K562 (cell line): Measurements from ENCODE around the gene TAS2R7. TPM values are rescaled to one million over a fixed set of nuclear protein-coding genes. Genes with fewer than 3 reads are reported as not detected.

ENCODE experiments used
- ATAC-seq: fragments of 200-7000 bp; cut with Tn5 transposase; 3 replicates; pipeline ENCODE4 v1.9.1; 2020; ENCODE audit warnings: moderate library complexity
- BruUV-seq: library from RNA; stranded (reverse); fragments of 400-500 nt; replicated peaks from 2 replicates; lab custom pipeline; 2021; lab: Mats Ljungman, UMichigan
- CTCF ChIA-PET: fragments of 300-600 bp; formaldehyde crosslinking; extraction: SDS; loops from one replicate; lab custom pipeline; 2021; ENCODE audit warnings: low intra/inter-chr PET ratio; lab: Yijun Ruan, JAX
- POLR2A ChIA-PET: fragments of 300-600, 350-650 bp; sonication (Branson Sonifier 250); formaldehyde crosslinking; extraction: SDS; loops from one replicate; lab custom pipeline; 2021; ENCODE audit warnings: antibody characterized with exemption, inconsistent platforms; lab: Yijun Ruan, JAX
- DNase-seq, 4 experiments: peaks; one replicate each; pipeline versions ENCODE4 v3.0.0 to v3.0.0-alpha.2; 2011 to 2018; ENCODE audit warnings: low spot score in 3 of 4, mixed read lengths in 3 of 4; ENCODE audit errors: extremely low read depth in 1 of 4
- FAIRE-seq: peaks from 2 replicates; lab custom pipeline; 2011; peaks lifted over from hg19 to GRCh38; lab: Jason Lieb, UNC
- H2AFZ ChIP-seq: 2 replicates; pipeline ENCODE4 v1.6.0; 2011; ENCODE audit warnings: low read depth, low read length, control low read depth, inconsistent platforms
- H3K27ac ChIP-seq: fragments of 200-600 bp; 3 replicates; pipeline ENCODE4 v1.8.0; 2011; ENCODE audit warnings: low read depth, mild to moderate bottlenecking, control low read depth, inconsistent platforms, low read length, moderate library complexity, mixed read lengths; ENCODE audit errors: extremely low read depth
- H3K27me3 ChIP-seq, 2 experiments: fragments of 300-600 bp in 1 of 2; 2 replicates in 1 of 2; 3 replicates in 1 of 2; pipeline versions ENCODE4 v1.6.0 to v1.8.0; 2011; ENCODE audit warnings: inconsistent platforms in 2 of 2, low read length in 2 of 2, mild to moderate bottlenecking in 1 of 2, mixed read lengths in 1 of 2, moderate library complexity in 1 of 2; ENCODE audit not compliant: control insufficient read depth in 2 of 2, insufficient read depth in 2 of 2
- H3K36me3 ChIP-seq: fragments of 300-600 bp; 3 replicates; pipeline ENCODE4 v1.8.0; 2011; ENCODE audit warnings: mild to moderate bottlenecking, low read length, inconsistent platforms; ENCODE audit not compliant: control insufficient read depth, insufficient read depth
- H3K4me1 ChIP-seq, 2 experiments: fragments of 200-600 bp in 1 of 2; replicated peaks in 1 of 2; 2 replicates in 1 of 2; 3 replicates in 1 of 2; pipeline versions ENCODE4 v1.5.1 to v1.8.0; 2011; ENCODE audit warnings: inconsistent platforms in 2 of 2, low read length in 2 of 2, mild to moderate bottlenecking in 1 of 2, mixed read lengths in 1 of 2, moderate library complexity in 1 of 2; ENCODE audit not compliant: control insufficient read depth in 2 of 2, insufficient read depth in 2 of 2
- H3K4me2 ChIP-seq: 2 replicates; pipeline ENCODE4 v1.6.1; 2011; ENCODE audit warnings: low read length, control low read depth, inconsistent platforms, mixed read lengths; ENCODE audit not compliant: insufficient read depth
- H3K4me3 ChIP-seq: fragments of 200-600 bp; sonication (generic), shearing (Covaris generic); 2 replicates; pipeline ENCODE4 v1.5.1; 2016; ENCODE audit warnings: control low read depth, inconsistent platforms
- H3K79me2 ChIP-seq: fragments of 200-600 bp; 3 replicates; pipeline ENCODE4 v1.8.0; 2011; ENCODE audit warnings: low read length, inconsistent platforms; ENCODE audit not compliant: control insufficient read depth, insufficient read depth
- H3K9ac ChIP-seq, 2 experiments: 2 replicates each; pipeline versions ENCODE4 v1.6.0 to v1.6.1; 2011; ENCODE audit warnings: low read depth in 2 of 2, low read length in 2 of 2, control low read depth in 1 of 2, inconsistent platforms in 1 of 2, mild to moderate bottlenecking in 1 of 2, mixed read lengths in 1 of 2; ENCODE audit not compliant: insufficient read depth in 1 of 2
- H3K9me1 ChIP-seq: one replicate; pipeline ENCODE4 v1.6.0; 2011; ENCODE audit warnings: inconsistent platforms, mild to moderate bottlenecking, low read length, moderate library complexity; ENCODE audit not compliant: control insufficient read depth, insufficient read depth
- H3K9me3 ChIP-seq: replicated peaks from 2 replicates; pipeline ENCODE4 v1.5.1; 2011; ENCODE audit warnings: low read depth, low read length, inconsistent platforms; ENCODE audit not compliant: control insufficient read depth, insufficient read depth
- H4K20me1 ChIP-seq: replicated peaks from 2 replicates; pipeline ENCODE4 v1.6.1; 2011; ENCODE audit warnings: low read length, inconsistent platforms, mixed read lengths; ENCODE audit not compliant: control insufficient read depth, insufficient read depth
- CREM ChIP-seq: IDR thresholded peaks from 2 replicates; pipeline ENCODE4 v1.6.1; 2014; ENCODE audit warnings: antibody characterized with exemption, low read depth
- E2F6 ChIP-seq, 2 experiments: IDR thresholded peaks; 2 replicates each; pipeline ENCODE4 v1.6.1; 2011; ENCODE audit warnings: borderline replicate concordance in 1 of 2, control low read depth in 1 of 2, low read depth in 1 of 2, low read length in 1 of 2, mild to moderate bottlenecking in 1 of 2, mixed read lengths in 1 of 2, moderate library complexity in 1 of 2; ENCODE audit not compliant: insufficient read depth in 1 of 2, insufficient read length in 1 of 2, poor library complexity in 1 of 2, severe bottlenecking in 1 of 2; ENCODE audit errors: extremely low read depth in 1 of 2
- FOXA3 ChIP-seq, 2 experiments: fragments of 450-650 bp in 1 of 2; sonication (generic) in 1 of 2; formaldehyde crosslinking; IDR thresholded peaks in 1 of 2; conservative IDR thresholded peaks in 1 of 2; 2 replicates each; pipeline versions ENCODE4 v1.4.0 to v1.8.0; 2020 to 2022; ENCODE audit warnings: mild to moderate bottlenecking in 2 of 2, missing genetic modification reagents in 1 of 2
- ILF3 ChIP-seq: fragments of 450-650 bp; IDR thresholded peaks from 2 replicates; pipeline ENCODE4 v1.6.1; 2018; ENCODE audit warnings: antibody characterized with exemption, mild to moderate bottlenecking, moderate library complexity, borderline replicate concordance
- MLLT1 ChIP-seq, 2 experiments: fragments of 450-650 bp; IDR thresholded peaks; 2 replicates each; pipeline ENCODE4 v1.6.1; 2016
- POLR2H ChIP-seq: IDR thresholded peaks from 2 replicates; pipeline ENCODE4 v1.6.1; 2016; ENCODE audit warnings: missing genetic modification characterization, low read depth, mild to moderate bottlenecking, control low read depth, missing compliant biosample characterization, moderate library complexity
- THRA ChIP-seq: fragments of 450-650 bp; IDR thresholded peaks from 2 replicates; pipeline ENCODE4 v1.6.1; 2017; ENCODE audit warnings: mild to moderate bottlenecking, moderate library complexity
- ZHX1 ChIP-seq: fragments of 150-350 bp; conservative IDR thresholded peaks from 2 replicates; pipeline ENCODE4 v1.6.1; 2014; ENCODE audit warnings: low read length
- ZNF785 ChIP-seq: fragments of 250-450 bp; sonication (Bioruptor Pico); IDR thresholded peaks from 2 replicates; pipeline ENCODE4 v1.4.0; 2020; ENCODE audit warnings: mild to moderate bottlenecking
- WGBS: fragments of 100-300 bp; shearing (Covaris generic); methylation state at CpG from one replicate; pipeline ENCODE4 v1.1.6; 2016; ENCODE audit warnings: low coverage, mixed read lengths; ENCODE audit not compliant: insufficient coverage; ENCODE audit errors: missing lambda C conversion rate; 5-methylcytosine and 5-hydroxymethylcytosine counted together
- in situ Hi-C: fragments of 300-500 bp; cut with MboI; formaldehyde crosslinking; loops from 4 replicates; pipeline ENCODE4 v1.15.0; 2018; ENCODE audit warnings: inconsistent platforms, mixed read lengths
- intact Hi-C: fragments of 100-400 bp; cut with micrococcal nuclease; formaldehyde crosslinking; loops from 2 replicates; pipeline ENCODE4 v1.14.2; 2022
- polyA plus RNA-seq, 8 experiments: library from polyadenylated mRNA; depleted of rRNA in 4 of 8; stranded (reverse) in 5 of 8; unstranded in 3 of 8; fragments of >200 nt; fragmentation: Nextera tagmentation in 2 of 8; fragmentation: Illumina TruSeq in 1 of 8; extraction: Ambion mirVana in 2 of 8; extraction: Trizol in 1 of 8; gene quantifications; 2 replicates each; pipeline versions ENCODE4 v1.2.1 to v1.2.3, GENCODE V29; 2011 to 2014; ENCODE audit warnings: inconsistent platforms in 1 of 8, missing spikeins in 1 of 8
- total RNA-seq, 7 experiments: library from RNA; depleted of rRNA in 6 of 7; stranded (reverse); fragments of >200 nt in 6 of 7; fragmentation: Illumina TruSeq in 2 of 7; extraction: Trizol in 2 of 7; gene quantifications; 2 replicates each; pipeline versions ENCODE4 v1.2.1 to v1.2.3, GENCODE V29; 2011 to 2021; ENCODE audit warnings: low replicate concordance in 1 of 7

The TAS2R7 gene
- total and polyA plus RNA-seq, 9 of the 15 experiments (the other 6 are each of a cell fraction or from before 2014, with no cell fraction given), result not detected

- TF ChIP-seq POLR2H (tag) (no peak), MLLT1 (IDR thresholded peaks at IDR 0.05) (no peak)
Measured at GRCh38 chr12:10842862-10843261, 40.4 kb upstream of the TAS2R7 start (continued).

GRCh38 chr12:10838461-10838860 lies 36.0 kb upstream of the TAS2R7 start:
- intact Hi-C loops (no loop called here), in situ Hi-C loops (no loop called here)
- no peak overlapping the region for H3K27ac ChIP-seq
- H3K79me2 ChIP-seq, result no peaks in the 10 kb centered on the region
- no peak for ATAC-seq
- DNase-seq, result no peak
- no peak overlapping the region for H2AFZ ChIP-seq
- no peak overlapping the region for H3K4me2 ChIP-seq
- FAIRE-seq, result no peak
- no TSS peak for BruUV-seq
- no peaks in the 10 kb centered on the region for H3K36me3 ChIP-seq
- no peaks in the 10 kb centered on the region for H3K9me1 ChIP-seq
- WGBS, result 2% methylated on average over 3 of the region's 3 CpGs
- H3K4me1 ChIP-seq, result no peaks in the 10 kb centered on the region
- no peak overlapping the region for H3K4me3 ChIP-seq
- no peaks in the 10 kb centered on the region for H3K9me3 ChIP-seq
- POLR2A ChIA-PET, result no interaction called here
- no peaks in the 10 kb centered on the region for H4K20me1 ChIP-seq
- H3K27me3 ChIP-seq, result no peaks in the 10 kb centered on the region
- CTCF ChIA-PET, result no interaction called here
- no peak overlapping the region for H3K9ac ChIP-seq
- TF ChIP-seq ZHX1 (no peak), THRA (no peak), CREM (no peak), FOXA3 (CRISPR knock-in tag; conservative IDR thresholded peaks at IDR 0.05 in 1 of 2, IDR thresholded peaks at IDR 0.05 in 1 of 2) (no peak), ZNF785 (CRISPR knock-in tag) (no peak), ILF3 (no peak), E2F6 (IDR thresholded peaks at IDR 0.05; ENCODE audit: borderline replicate concordance in 1 of 2, extremely low read depth in 1 of 2, insufficient read depth in 1 of 2, insufficient read length in 1 of 2, low read depth in 1 of 2, low read length in 1 of 2, poor library complexity in 1 of 2, severe bottlenecking in 1 of 2) (no peak)
